ENCODE data around the gene CCDC110.

CCDC110 gene

GRCh38 chr4:185470501-185471195 lies 885 bp downstream of the CCDC110 start:
- DNase-seq: no peak

GRCh38 chr4:185469580-185470154 lies 1.9 kb downstream of the CCDC110 start:
- DNase-seq: no peak

GRCh38 chr4:185468999-185469398 lies 2.5 kb downstream of the CCDC110 start:
- no peak for DNase-seq

- DNase-seq: no peak
These were observed 3.5 kb downstream of the CCDC110 start for GRCh38 chr4:185467991-185468390.

GRCh38 chr4:185467101-185467500 lies 4.4 kb downstream of the CCDC110 start:
- DNase-seq: no peak

- no peak for DNase-seq
These were observed 5.8 kb downstream of the CCDC110 start for GRCh38 chr4:185465707-185466106.

GRCh38 chr4:185464887-185465286 lies 6.6 kb downstream of the CCDC110 start:
- no peak for DNase-seq

GRCh38 chr4:185464183-185464582 lies 7.3 kb downstream of the CCDC110 start:
- DNase-seq: no peak

GRCh38 chr4:185463541-185463940 lies 8.0 kb downstream of the CCDC110 start:
- no peak for DNase-seq

- no peak for DNase-seq
These were observed 10.0 kb downstream of the CCDC110 start for GRCh38 chr4:185461565-185461964.

GRCh38 chr4:185457136-185457535 lies 14.4 kb downstream of the CCDC110 start:
- DNase-seq: no peak

- no peak for DNase-seq
These were observed 15.4 kb downstream of the CCDC110 start for GRCh38 chr4:185456131-185456530.

GRCh38 chr4:185445209-185445608 lies 26.3 kb downstream of the CCDC110 start:
- no peak for DNase-seq

- DNase-seq: no peak
These were observed 30.1 kb downstream of the CCDC110 start for GRCh38 chr4:185441479-185441878.

- DNase-seq: no peak
These were observed 33.7 kb downstream of the CCDC110 start for GRCh38 chr4:185437809-185438208.

- no peak for DNase-seq
These were observed 36.1 kb downstream of the CCDC110 start for GRCh38 chr4:185435466-185435865.

- DNase-seq: no peak
These were observed 41.9 kb downstream of the CCDC110 start for GRCh38 chr4:185429660-185430059.

GRCh38 chr4:185426960-185427688 lies 44.4 kb downstream of the CCDC110 start:
- no peak for DNase-seq

- peak; percentile 75 for DNase-seq
These were observed 45.7 kb downstream of the CCDC110 start, which contains the start of gene UFSP2 for GRCh38 chr4:185425647-185426352. Gene UFSP2, minus strand, starts transcription at chr4:185425964. Its CDS starts 96 bp downstream, at chr4:185425868.

- peak; percentile 11 for DNase-seq
These were observed 46.5 kb downstream of the CCDC110 start for GRCh38 chr4:185424905-185425646.

- no peak for DNase-seq
These were observed 50.0 kb downstream of the CCDC110 start for GRCh38 chr4:185421366-185422124.

GRCh38 chr4:185416955-185417354 lies 54.6 kb downstream of the CCDC110 start:
- DNase-seq: no peak

Measured in MV-4-11 (cell line).